ENCODE measurements around the gene PRKCE. TPM values are rescaled to one million over a fixed set of nuclear protein-coding genes. Genes with fewer than 3 reads are reported as not detected.
"Not testable (repeated sequence)": the region's sequence is repeated elsewhere in the genome, so short reads cannot be mapped to it uniquely, and the experiment has no call there.

PRKCE gene
- total RNA-seq, 1 donor from 2014 or later: 18.4 TPM

GRCh38 chr2:45713136-45713535 lies 61.7 kb downstream of the PRKCE start:
- Mint-ChIP-seq H3K4me1 (peaks cover 12% of the 10 kb centered on the region), H3K27ac (no peak overlapping the region), H3K27me3 (ENCODE audit: low read depth) (no peaks in the 10 kb centered on the region), H3K36me3 (peaks cover 6% of the 10 kb centered on the region), H3K9me3 (peaks cover 4% of the 10 kb centered on the region), H3K4me3 (no peak overlapping the region)
- DNase-seq (ENCODE audit: low spot score in 2 of 2, unreplicated experiment in 2 of 2): no peak
- TF ChIP-seq CTCF (IDR thresholded peaks at IDR 0.05; ENCODE audit: unreplicated experiment): no peak

- H3K4me3 Mint-ChIP-seq: no peak overlapping the region
- peaks cover 3% of the 10 kb centered on the region for H3K9me3 Mint-ChIP-seq
- no peak for DNase-seq (ENCODE audit: low spot score in 2 of 2, unreplicated experiment in 2 of 2)
- TF ChIP-seq CTCF (IDR thresholded peaks at IDR 0.05; ENCODE audit: unreplicated experiment): no peak
- H3K4me1 Mint-ChIP-seq: peaks cover 12% of the 10 kb centered on the region
- peaks cover 2% of the 10 kb centered on the region for H3K36me3 Mint-ChIP-seq
- H3K27ac Mint-ChIP-seq: no peak overlapping the region
- no peaks in the 10 kb centered on the region for H3K27me3 Mint-ChIP-seq (ENCODE audit: low read depth)
Observed at GRCh38 chr2:45713591-45713990, 62.1 kb downstream of the PRKCE start.

- no peak for DNase-seq (ENCODE audit: low spot score in 2 of 2, unreplicated experiment in 2 of 2)
- H3K4me1 Mint-ChIP-seq: peaks cover 14% of the 10 kb centered on the region
Observed at GRCh38 chr2:45714679-45715078, 63.2 kb downstream of the PRKCE start.

GRCh38 chr2:45715601-45716379 lies 64.3 kb downstream of the PRKCE start:
- Mint-ChIP-seq H3K4me1 (peaks cover 17% of the 10 kb centered on the region), H3K36me3 (no peaks in the 10 kb centered on the region), H3K4me3 (no peak overlapping the region), H3K9me3 (no peaks in the 10 kb centered on the region), H3K27me3 (ENCODE audit: low read depth) (no peaks in the 10 kb centered on the region), H3K27ac (no peak overlapping the region)
- TF ChIP-seq CTCF (IDR thresholded peaks at IDR 0.05; ENCODE audit: unreplicated experiment): no peak
- no peak for DNase-seq (ENCODE audit: low spot score in 2 of 2, unreplicated experiment in 2 of 2)

More at GRCh38 chr2:45714679-45715078, 63.2 kb downstream of the PRKCE start:
- Mint-ChIP-seq H3K9me3 (no peaks in the 10 kb centered on the region), H3K27ac (no peak overlapping the region), H3K27me3 (ENCODE audit: low read depth) (no peaks in the 10 kb centered on the region), H3K4me3 (no peak overlapping the region), H3K36me3 (no peaks in the 10 kb centered on the region)
- TF ChIP-seq CTCF (IDR thresholded peaks at IDR 0.05; ENCODE audit: unreplicated experiment): no peak

GRCh38 chr2:45716432-45716831 lies 65.0 kb downstream of the PRKCE start:
- peaks cover 17% of the 10 kb centered on the region for H3K4me1 Mint-ChIP-seq
- not testable (repeated sequence) for DNase-seq (ENCODE audit: low spot score in 2 of 2, unreplicated experiment in 2 of 2); H3K27ac Mint-ChIP-seq; H3K9me3 Mint-ChIP-seq; H3K4me3 Mint-ChIP-seq; H3K36me3 Mint-ChIP-seq; H3K27me3 Mint-ChIP-seq (ENCODE audit: low read depth)

- H3K4me3 Mint-ChIP-seq: no peak overlapping the region
- H3K9me3 Mint-ChIP-seq: no peaks in the 10 kb centered on the region
- TF ChIP-seq CTCF (IDR thresholded peaks at IDR 0.05; ENCODE audit: unreplicated experiment): no peak
- H3K36me3 Mint-ChIP-seq: no peaks in the 10 kb centered on the region
- H3K27ac Mint-ChIP-seq: no peak overlapping the region
- H3K4me1 Mint-ChIP-seq: peaks cover 17% of the 10 kb centered on the region
- no peaks in the 10 kb centered on the region for H3K27me3 Mint-ChIP-seq (ENCODE audit: low read depth)
- no peak for DNase-seq (ENCODE audit: low spot score in 2 of 2, unreplicated experiment in 2 of 2)
Observed at GRCh38 chr2:45716915-45717314, 65.4 kb downstream of the PRKCE start.

Measured in mesothelial cell of epicardium (in vitro differentiated cells).